ENCODE results near the gene MTERF4. TPM values are rescaled to one million over a fixed set of nuclear protein-coding genes. Genes with fewer than 3 reads are reported as not detected.
A peak's percentile ranks its signal among the peaks of the same experiment; 100 is the strongest.

MTERF4 gene, protein sequence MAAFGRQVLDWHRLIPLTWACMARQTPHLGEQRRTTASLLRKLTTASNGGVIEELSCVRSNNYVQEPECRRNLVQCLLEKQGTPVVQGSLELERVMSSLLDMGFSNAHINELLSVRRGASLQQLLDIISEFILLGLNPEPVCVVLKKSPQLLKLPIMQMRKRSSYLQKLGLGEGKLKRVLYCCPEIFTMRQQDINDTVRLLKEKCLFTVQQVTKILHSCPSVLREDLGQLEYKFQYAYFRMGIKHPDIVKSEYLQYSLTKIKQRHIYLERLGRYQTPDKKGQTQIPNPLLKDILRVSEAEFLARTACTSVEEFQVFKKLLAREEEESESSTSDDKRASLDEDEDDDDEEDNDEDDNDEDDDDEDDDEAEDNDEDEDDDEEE
- polyA plus RNA-seq (142 and 164 TPM in 2 replicates), polyA minus RNA-seq (63.5 and 84.6 TPM in 2 replicates)

DNA sequence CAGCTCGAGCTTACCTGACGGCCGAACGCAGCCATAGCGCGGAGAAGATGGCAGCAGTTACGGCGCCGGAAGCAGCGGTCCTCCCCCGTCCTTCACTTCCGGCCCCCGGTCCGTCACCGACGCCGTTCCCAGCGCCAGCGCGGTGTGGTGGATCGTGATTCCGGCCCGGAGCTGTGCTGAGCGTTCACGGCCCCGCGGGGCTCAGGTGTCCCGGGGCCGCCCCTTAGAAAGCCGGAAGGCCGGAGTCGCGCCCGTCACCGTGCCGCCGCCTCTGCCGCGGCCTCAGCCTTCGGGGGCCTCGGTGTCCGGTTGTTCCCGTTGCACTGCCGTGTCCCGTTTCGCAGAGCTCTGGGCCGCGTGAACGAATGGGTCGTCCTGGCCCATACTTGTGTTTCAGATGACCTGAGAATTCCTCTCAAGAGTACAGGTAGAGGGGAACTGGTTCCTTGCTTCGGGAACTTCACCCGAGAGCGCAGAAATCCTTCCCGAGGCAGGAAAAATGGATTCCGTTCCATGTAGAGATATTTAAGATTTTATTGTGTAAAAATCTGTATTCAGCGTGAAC is at the start of gene MTERF4:
Gene MTERF4 (minus strand): TSS at position 49 of the 565 bp plus-strand sequence. CDS start 14 bp downstream, at position 35.
- Histone ChIP-seq H3K27me3 (ENCODE audit: insufficient read depth, low read depth, low read length) (no peaks in the 10 kb centered on the region), H3K4me2 (ENCODE audit: low read length) (peak within 1 kb of the TSS; percentile 91), H3K79me2 (replicated peaks; ENCODE audit: insufficient read depth, low read length) (peaks cover 34% of the 10 kb centered on the region), H3F3A (ENCODE audit: insufficient read depth, low read length, poor library complexity, severe bottlenecking) (no peaks in the 10 kb centered on the region), H4K20me1 (ENCODE audit: insufficient read depth) (no peaks in the 10 kb centered on the region), H3K4me3 (ENCODE audit: low read length) (peak within 1 kb of the TSS; percentile 95), H3K9ac (ENCODE audit: low read length) (peak within 1 kb of the TSS; percentile 92), H3K36me3 (ENCODE audit: insufficient read depth, low read length) (peaks cover 4% of the 10 kb centered on the region), H3K9me2 (ENCODE audit: insufficient read depth, low read length) (no peaks in the 10 kb centered on the region), H3K9me3 (ENCODE audit: low read length) (no peaks in the 10 kb centered on the region), H3K27ac (ENCODE audit: low read length) (peak within 1 kb of the TSS; percentile 75), H2AFZ (ENCODE audit: low read depth, low read length) (peak within 1 kb of the TSS; percentile 92)
- TF ChIP-seq, protein P1, sequence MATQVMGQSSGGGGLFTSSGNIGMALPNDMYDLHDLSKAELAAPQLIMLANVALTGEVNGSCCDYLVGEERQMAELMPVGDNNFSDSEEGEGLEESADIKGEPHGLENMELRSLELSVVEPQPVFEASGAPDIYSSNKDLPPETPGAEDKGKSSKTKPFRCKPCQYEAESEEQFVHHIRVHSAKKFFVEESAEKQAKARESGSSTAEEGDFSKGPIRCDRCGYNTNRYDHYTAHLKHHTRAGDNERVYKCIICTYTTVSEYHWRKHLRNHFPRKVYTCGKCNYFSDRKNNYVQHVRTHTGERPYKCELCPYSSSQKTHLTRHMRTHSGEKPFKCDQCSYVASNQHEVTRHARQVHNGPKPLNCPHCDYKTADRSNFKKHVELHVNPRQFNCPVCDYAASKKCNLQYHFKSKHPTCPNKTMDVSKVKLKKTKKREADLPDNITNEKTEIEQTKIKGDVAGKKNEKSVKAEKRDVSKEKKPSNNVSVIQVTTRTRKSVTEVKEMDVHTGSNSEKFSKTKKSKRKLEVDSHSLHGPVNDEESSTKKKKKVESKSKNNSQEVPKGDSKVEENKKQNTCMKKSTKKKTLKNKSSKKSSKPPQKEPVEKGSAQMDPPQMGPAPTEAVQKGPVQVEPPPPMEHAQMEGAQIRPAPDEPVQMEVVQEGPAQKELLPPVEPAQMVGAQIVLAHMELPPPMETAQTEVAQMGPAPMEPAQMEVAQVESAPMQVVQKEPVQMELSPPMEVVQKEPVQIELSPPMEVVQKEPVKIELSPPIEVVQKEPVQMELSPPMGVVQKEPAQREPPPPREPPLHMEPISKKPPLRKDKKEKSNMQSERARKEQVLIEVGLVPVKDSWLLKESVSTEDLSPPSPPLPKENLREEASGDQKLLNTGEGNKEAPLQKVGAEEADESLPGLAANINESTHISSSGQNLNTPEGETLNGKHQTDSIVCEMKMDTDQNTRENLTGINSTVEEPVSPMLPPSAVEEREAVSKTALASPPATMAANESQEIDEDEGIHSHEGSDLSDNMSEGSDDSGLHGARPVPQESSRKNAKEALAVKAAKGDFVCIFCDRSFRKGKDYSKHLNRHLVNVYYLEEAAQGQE (IDR thresholded peaks at IDR 0.05; ENCODE audit: borderline replicate concordance), result peak; percentile 87
- peak; percentile 83 for TF ChIP-seq MXI1 (conservative IDR thresholded peaks at IDR 0.05; ENCODE audit: poor library complexity, severe bottlenecking)
- peak; percentile 96 for TF ChIP-seq POLR2AphosphoS5 (IDR thresholded peaks at IDR 0.05)
- TF ChIP-seq EZH2 (IDR thresholded peaks at IDR 0.05; ENCODE audit: borderline replicate concordance, insufficient read depth, low read length, poor library complexity, severe bottlenecking), result no peak
- peak; percentile 50 for TF ChIP-seq RAD21 (conservative IDR thresholded peaks at IDR 0.05)
- TF ChIP-seq, protein P2, sequence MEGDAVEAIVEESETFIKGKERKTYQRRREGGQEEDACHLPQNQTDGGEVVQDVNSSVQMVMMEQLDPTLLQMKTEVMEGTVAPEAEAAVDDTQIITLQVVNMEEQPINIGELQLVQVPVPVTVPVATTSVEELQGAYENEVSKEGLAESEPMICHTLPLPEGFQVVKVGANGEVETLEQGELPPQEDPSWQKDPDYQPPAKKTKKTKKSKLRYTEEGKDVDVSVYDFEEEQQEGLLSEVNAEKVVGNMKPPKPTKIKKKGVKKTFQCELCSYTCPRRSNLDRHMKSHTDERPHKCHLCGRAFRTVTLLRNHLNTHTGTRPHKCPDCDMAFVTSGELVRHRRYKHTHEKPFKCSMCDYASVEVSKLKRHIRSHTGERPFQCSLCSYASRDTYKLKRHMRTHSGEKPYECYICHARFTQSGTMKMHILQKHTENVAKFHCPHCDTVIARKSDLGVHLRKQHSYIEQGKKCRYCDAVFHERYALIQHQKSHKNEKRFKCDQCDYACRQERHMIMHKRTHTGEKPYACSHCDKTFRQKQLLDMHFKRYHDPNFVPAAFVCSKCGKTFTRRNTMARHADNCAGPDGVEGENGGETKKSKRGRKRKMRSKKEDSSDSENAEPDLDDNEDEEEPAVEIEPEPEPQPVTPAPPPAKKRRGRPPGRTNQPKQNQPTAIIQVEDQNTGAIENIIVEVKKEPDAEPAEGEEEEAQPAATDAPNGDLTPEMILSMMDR (IDR thresholded peaks at IDR 0.05; ENCODE audit: poor library complexity, severe bottlenecking), result no peak
- peak; percentile 44 for TF ChIP-seq SMC3 (conservative IDR thresholded peaks at IDR 0.05; ENCODE audit: poor library complexity)
- peak; percentile 57 for TF ChIP-seq EP300 (conservative IDR thresholded peaks at IDR 0.05; ENCODE audit: poor library complexity, severe bottlenecking)
- peak; percentile 99 for TF ChIP-seq TAF1 (IDR thresholded peaks at IDR 0.05; ENCODE audit: low read depth)

DNA sequence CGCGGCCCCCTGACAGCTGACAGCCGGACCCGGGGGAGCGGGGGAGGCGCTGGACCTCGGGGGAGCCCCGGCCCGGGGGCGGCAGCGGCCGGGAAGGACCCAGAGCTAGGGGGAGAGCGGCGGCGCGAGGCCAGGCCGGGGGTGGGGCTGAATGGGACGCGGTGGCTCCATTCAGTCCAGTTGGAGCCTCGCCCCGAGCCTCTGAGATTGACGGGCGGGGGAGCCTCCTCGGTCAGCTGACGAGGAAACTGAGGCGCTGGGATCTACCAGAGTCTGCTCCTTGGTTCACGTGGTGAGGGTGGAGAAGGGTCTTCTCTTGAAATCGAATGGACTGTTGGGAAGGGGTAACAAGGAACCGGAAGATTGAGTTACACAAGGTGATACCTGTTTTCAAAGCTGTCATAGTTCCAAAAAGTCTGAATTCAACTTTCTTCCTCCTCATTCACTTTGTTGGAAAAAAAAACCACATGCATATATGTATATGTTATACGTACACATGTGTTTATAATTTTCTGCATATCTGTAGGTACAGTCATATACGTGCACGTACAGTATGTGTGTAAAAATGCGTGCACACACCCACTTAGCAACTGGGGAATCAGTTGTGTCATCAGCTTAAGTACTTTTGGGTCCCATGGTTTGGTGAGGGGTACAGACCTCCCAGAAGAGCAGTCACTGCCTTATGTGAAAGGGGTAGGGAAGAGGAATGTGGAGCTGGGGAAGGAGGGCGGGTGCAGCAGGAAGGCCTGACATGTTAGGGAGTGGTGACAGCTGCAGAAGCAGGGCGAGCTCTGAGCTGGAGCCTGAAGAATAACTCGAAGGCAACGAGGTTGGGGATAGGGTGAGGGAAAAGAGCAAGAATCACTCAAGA is 48.8 kb upstream of the MTERF4 start:
- no peaks in the 10 kb centered on the region for H3F3A ChIP-seq (ENCODE audit: insufficient read depth, low read length, poor library complexity, severe bottlenecking)
- H3K27ac ChIP-seq (ENCODE audit: low read length), result peak overlapping the region; percentile 49
- peak overlapping the region; percentile 98 for H3K4me3 ChIP-seq (ENCODE audit: low read length)
- no peaks in the 10 kb centered on the region for H3K27me3 ChIP-seq (ENCODE audit: insufficient read depth, low read depth, low read length)
- no peaks in the 10 kb centered on the region for H3K9me2 ChIP-seq (ENCODE audit: insufficient read depth, low read length)
- no peaks in the 10 kb centered on the region for H4K20me1 ChIP-seq (ENCODE audit: insufficient read depth)
- H2AFZ ChIP-seq (ENCODE audit: low read depth, low read length), result no peak overlapping the region
- H3K9me3 ChIP-seq (ENCODE audit: low read length), result no peaks in the 10 kb centered on the region
- peak overlapping the region; percentile 67 for H3K4me2 ChIP-seq (ENCODE audit: low read length)
- TF ChIP-seq SMC3 (conservative IDR thresholded peaks at IDR 0.05; ENCODE audit: poor library complexity), result no peak
- no peak for TF ChIP-seq EZH2 (IDR thresholded peaks at IDR 0.05; ENCODE audit: borderline replicate concordance, insufficient read depth, low read length, poor library complexity, severe bottlenecking)
- TF ChIP-seq, protein P2 (IDR thresholded peaks at IDR 0.05; ENCODE audit: poor library complexity, severe bottlenecking), result no peak
- peak; percentile 17 for TF ChIP-seq TAF1 (IDR thresholded peaks at IDR 0.05; ENCODE audit: low read depth)
- no peak for TF ChIP-seq RAD21 (conservative IDR thresholded peaks at IDR 0.05)
- TF ChIP-seq EP300 (conservative IDR thresholded peaks at IDR 0.05; ENCODE audit: poor library complexity, severe bottlenecking), result no peak
- peak; percentile 45 for TF ChIP-seq MXI1 (conservative IDR thresholded peaks at IDR 0.05; ENCODE audit: poor library complexity, severe bottlenecking)
- TF ChIP-seq, protein P1 (IDR thresholded peaks at IDR 0.05; ENCODE audit: borderline replicate concordance), result no peak
- no peak for TF ChIP-seq POLR2AphosphoS5 (IDR thresholded peaks at IDR 0.05)
- H3K79me2 ChIP-seq (replicated peaks; ENCODE audit: insufficient read depth, low read length), result peaks cover 7% of the 10 kb centered on the region
- no peaks in the 10 kb centered on the region for H3K36me3 ChIP-seq (ENCODE audit: insufficient read depth, low read length)
- peak overlapping the region; percentile 75 for H3K9ac ChIP-seq (ENCODE audit: low read length)
